Measurements from ENCODE around the gene LAMA1. TPM values are rescaled to one million over a fixed set of nuclear protein-coding genes. Genes with fewer than 3 reads are reported as not detected.
"Not testable (repeated sequence)": the region's sequence is repeated elsewhere in the genome, so short reads cannot be mapped to it uniquely, and the experiment has no call there.

LAMA1 gene
- polyA plus RNA-seq, 3 donors from 2014 or later, result not detected

DNA sequence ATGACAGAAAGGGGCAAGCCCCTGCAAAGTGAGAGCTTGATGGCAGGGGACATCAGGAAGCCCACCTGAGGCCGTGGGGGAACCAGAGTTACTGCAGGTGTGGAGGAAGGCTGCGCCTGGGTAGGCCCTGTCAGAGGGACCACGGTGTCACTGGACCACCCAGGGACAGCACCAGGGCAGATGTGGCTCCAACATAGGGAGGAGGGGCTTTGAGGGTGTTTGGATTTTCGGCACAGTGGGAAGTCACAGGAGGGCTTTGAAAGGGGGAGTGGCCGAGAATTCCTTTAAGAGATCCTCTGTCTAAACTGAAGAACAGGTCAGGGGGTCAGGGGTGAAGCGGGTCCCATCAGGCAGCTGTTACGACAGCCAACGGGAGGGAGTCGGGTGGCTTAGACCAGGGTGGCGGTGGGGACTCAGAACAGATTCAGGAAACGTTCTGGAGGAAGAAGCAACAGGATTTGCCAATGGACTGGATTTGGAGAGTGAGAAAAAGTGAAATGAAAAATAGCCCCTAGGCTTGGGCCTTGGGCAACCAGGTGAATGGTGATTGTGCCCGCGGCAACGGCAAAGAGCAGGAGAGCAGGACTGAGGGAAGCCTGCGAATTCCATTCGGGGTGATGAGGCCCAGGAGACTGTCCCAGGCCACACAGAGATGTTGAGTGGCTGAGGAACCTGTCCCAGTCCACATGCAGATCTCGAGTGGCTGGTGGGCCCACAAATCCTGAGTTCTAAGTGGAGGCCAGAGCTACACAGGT is 166.1 kb downstream of the LAMA1 start:
- no peak for DNase-seq
- Mint-ChIP-seq H3K9me3 (peaks cover 0 to 7% (median 1%) of the 10 kb centered on the region in 6 donors), H3K27ac (no peak overlapping the region), H3K27me3 (ENCODE audit: low read depth in 3 of 3) (peaks cover 2 to 8% (median 2%) of the 10 kb centered on the region in 3 donors), H3K4me1 (no peaks in the 10 kb centered on the region), H3K36me3 (no peaks in the 10 kb centered on the region), H3K4me3 (no peak overlapping the region)

GRCh38 chr18:6950641-6951040 is 167.0 kb downstream of the LAMA1 start:
- Mint-ChIP-seq H3K9me3 (peaks cover 0 to 9% (median 1%) of the 10 kb centered on the region in 6 donors), H3K4me1 (no peaks in the 10 kb centered on the region), H3K4me3 (no peak overlapping the region), H3K27me3 (ENCODE audit: low read depth in 3 of 3) (peaks cover 2 to 8% (median 3%) of the 10 kb centered on the region in 3 donors), H3K27ac (no peak overlapping the region), H3K36me3 (no peaks in the 10 kb centered on the region)
- DNase-seq, result no peak

DNA sequence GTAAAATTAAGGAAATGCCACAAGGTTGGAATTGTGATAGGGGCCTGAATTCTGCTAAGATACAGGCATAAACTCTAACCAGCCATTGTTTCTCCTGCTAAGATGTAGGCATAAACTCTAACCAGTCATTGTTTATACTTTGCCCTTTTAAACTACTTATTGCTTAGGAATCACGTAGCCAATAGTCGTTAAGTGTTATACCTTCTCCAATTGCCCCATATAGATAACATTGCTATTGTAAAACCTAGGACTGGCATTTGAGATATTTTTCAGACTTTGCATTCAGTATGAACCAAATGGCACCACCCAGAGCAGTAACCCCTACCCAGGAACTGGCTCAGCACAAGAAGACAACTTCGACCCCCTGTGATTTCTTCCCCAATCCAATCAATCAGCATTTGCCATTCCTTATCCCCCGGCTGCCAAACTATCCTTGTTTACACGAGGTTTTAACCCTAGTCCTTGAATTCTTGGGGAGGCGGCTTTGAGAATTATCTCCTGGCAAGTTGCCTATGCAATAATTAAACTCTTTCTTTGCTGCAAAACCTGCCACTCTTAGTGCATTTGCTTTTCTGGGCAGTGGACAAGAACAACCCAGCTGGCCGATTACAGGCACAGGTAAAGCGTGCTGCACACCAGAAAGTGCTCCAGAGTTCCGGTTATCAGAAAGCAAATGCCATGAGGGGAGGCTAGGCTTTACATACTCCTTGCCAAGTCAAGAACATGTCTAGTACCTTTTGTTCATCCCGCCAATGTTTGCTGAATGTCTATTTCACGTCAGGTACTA is 167.6 kb downstream of the LAMA1 start:
- Mint-ChIP-seq H3K9me3 (peaks cover 0 to 9% (median 1%) of the 10 kb centered on the region in 6 donors), H3K36me3 (no peaks in the 10 kb centered on the region), H3K4me1 (no peaks in the 10 kb centered on the region), H3K27ac (no peak overlapping the region), H3K27me3 (ENCODE audit: low read depth in 3 of 3) (peaks cover 2 to 8% (median 3%) of the 10 kb centered on the region in 3 donors), H3K4me3 (no peak overlapping the region)
- no peak for DNase-seq

- Mint-ChIP-seq H3K4me3 (no peak overlapping the region), H3K27me3 (ENCODE audit: low read depth in 3 of 3) (peaks cover 2 to 3% (median 3%) of the 10 kb centered on the region in 3 donors), H3K27ac (no peak overlapping the region), H3K36me3 (no peaks in the 10 kb centered on the region), H3K4me1 (no peaks in the 10 kb centered on the region), H3K9me3 (peaks cover 0 to 4% (median 0%) of the 10 kb centered on the region in 6 donors)
- DNase-seq, result no peak
Observed at GRCh38 chr18:6948281-6949055, 169.1 kb downstream of the LAMA1 start.

DNA sequence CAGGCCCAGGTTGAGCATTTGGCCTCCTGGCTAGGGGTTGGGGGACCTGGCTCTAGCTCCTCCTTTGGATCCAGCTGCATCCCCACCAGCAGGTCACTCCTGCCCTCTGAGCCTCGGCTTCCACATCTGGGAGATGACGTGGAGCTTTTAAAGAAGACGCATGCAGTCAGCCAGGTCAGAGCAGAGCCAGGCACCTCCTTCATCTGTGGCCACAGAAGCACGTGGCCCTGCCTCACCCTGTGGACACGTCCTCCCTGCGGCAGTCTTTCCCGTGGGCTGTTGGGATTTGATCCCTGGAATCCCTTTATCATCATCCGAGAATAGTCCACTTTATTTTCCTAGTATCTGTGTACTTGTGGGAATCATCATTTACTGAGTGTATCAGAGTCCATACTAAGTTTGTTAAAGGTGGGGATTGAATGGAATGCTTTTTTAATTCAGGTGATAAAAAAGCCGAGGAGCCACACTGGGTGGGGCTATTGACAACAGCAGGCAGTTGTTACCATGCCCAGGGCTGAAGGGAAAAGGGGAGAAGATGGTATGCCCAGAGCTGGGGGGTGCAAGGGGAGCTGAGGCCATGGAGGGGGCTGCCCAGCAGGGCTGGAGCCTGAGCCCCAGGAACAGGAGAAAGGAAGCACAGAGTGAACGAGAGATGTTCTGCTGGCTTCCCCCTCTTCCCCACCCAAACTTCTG is 170.1 kb downstream of the LAMA1 start:
- no peaks in the 10 kb centered on the region for H3K36me3 Mint-ChIP-seq
- no peaks in the 10 kb centered on the region for H3K4me1 Mint-ChIP-seq
- H3K4me3 Mint-ChIP-seq, result no peak overlapping the region
- peaks cover 2 to 3% (median 3%) of the 10 kb centered on the region in 3 donors for H3K27me3 Mint-ChIP-seq (ENCODE audit: low read depth in 3 of 3)
- DNase-seq, result no peak
- H3K9me3 Mint-ChIP-seq, result peaks cover 0 to 4% (median 0%) of the 10 kb centered on the region in 6 donors
- no peak overlapping the region for H3K27ac Mint-ChIP-seq

- Mint-ChIP-seq H3K27me3 (ENCODE audit: low read depth in 3 of 3) (peaks cover 3 to 5% (median 4%) of the 10 kb centered on the region in 3 donors), H3K27ac (no peak overlapping the region), H3K36me3 (no peaks in the 10 kb centered on the region), H3K9me3 (peaks cover 0 to 5% (median under 1%) of the 10 kb centered on the region in 6 donors), H3K4me1 (no peaks in the 10 kb centered on the region), H3K4me3 (no peak overlapping the region)
- DNase-seq, result no peak
Observed at GRCh38 chr18:6943143-6943542, 174.5 kb downstream of the LAMA1 start.

DNA sequence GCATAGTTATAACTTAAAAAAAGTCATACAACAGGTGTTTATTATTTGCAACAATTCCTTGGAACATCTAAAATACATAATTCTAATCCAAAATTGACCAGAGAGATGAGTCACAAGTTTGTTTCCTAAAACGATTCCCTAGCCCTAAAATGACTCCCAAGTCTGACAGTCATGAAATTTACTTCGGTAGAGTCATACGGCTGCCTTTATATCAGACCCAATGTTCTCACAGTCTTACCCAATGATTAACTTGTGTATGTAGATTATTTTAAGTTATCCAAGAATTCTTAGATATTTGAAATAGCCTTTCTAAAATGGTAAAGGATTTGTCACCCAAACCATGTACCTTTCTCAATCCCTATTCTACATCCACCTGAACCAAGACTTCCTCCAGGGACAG is 174.9 kb downstream of the LAMA1 start:
- Mint-ChIP-seq H3K9me3 (peaks cover 0 to 5% (median under 1%) of the 10 kb centered on the region in 6 donors), H3K4me1 (no peaks in the 10 kb centered on the region), H3K4me3 (no peak overlapping the region), H3K27ac (no peak overlapping the region), H3K36me3 (no peaks in the 10 kb centered on the region), H3K27me3 (ENCODE audit: low read depth in 3 of 3) (peaks cover 3 to 5% (median 4%) of the 10 kb centered on the region in 3 donors)
- DNase-seq, result no peak

- Mint-ChIP-seq H3K27ac (no peak overlapping the region), H3K36me3 (no peaks in the 10 kb centered on the region), H3K4me1 (no peaks in the 10 kb centered on the region), H3K4me3 (no peak overlapping the region), H3K27me3 (ENCODE audit: low read depth in 3 of 3) (peaks cover 3 to 4% (median 3%) of the 10 kb centered on the region in 3 donors), H3K9me3 (peaks cover 0 to 5% (median under 1%) of the 10 kb centered on the region in 6 donors)
- DNase-seq, result no peak
Observed at GRCh38 chr18:6941996-6942395, 175.6 kb downstream of the LAMA1 start.

GRCh38 chr18:6940451-6940850 is 177.1 kb downstream of the LAMA1 start:
- H3K4me1 Mint-ChIP-seq, result no peaks in the 10 kb centered on the region
- H3K9me3 Mint-ChIP-seq, result peaks cover 0 to 5% (median under 1%) of the 10 kb centered on the region in 6 donors
- DNase-seq, result no peak
- peaks cover 1 to 4% (median 3%) of the 10 kb centered on the region in 3 donors for H3K27me3 Mint-ChIP-seq (ENCODE audit: low read depth in 3 of 3)
- H3K4me3 Mint-ChIP-seq, result no peak overlapping the region
- H3K27ac Mint-ChIP-seq, result no peak overlapping the region
- no peaks in the 10 kb centered on the region for H3K36me3 Mint-ChIP-seq

- Mint-ChIP-seq H3K9me3 (peaks cover 0 to 8% (median under 1%) of the 10 kb centered on the region in 6 donors), H3K36me3 (no peaks in the 10 kb centered on the region), H3K4me1 (no peaks in the 10 kb centered on the region), H3K27me3 (ENCODE audit: low read depth in 3 of 3) (peaks cover 1 to 4% (median 3%) of the 10 kb centered on the region in 3 donors), H3K4me3 (no peak overlapping the region), H3K27ac (no peak overlapping the region)
- DNase-seq, result no peak
Observed at GRCh38 chr18:6939972-6940371, 177.6 kb downstream of the LAMA1 start.

DNA sequence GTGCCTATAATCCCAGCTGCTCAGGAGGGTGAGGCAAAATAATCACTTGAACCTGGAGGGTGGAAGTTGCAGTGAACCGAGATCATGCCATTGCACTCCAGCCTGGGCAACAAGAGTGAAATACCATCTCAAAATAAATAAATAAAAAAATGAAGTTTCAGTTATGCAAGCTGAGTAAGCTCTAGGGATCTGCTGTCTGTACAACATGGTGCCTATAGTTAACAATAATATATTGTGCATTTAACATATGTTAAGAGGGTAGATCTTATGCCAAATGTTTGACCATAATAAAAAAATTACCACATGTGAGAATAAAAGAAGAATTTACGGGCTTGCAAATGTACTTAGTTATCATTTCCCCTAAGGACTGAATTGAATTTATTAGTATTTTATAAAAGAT is 179.2 kb downstream of the LAMA1 start:
- not testable (repeated sequence) for H3K4me1 Mint-ChIP-seq; H3K36me3 Mint-ChIP-seq; H3K4me3 Mint-ChIP-seq; H3K27ac Mint-ChIP-seq; H3K27me3 Mint-ChIP-seq (ENCODE audit: low read depth in 3 of 3); DNase-seq; H3K9me3 Mint-ChIP-seq

GRCh38 chr18:6938003-6938402 is 179.6 kb downstream of the LAMA1 start:
- H3K27me3 Mint-ChIP-seq (ENCODE audit: low read depth in 3 of 3), result peaks cover 1 to 4% (median 3%) of the 10 kb centered on the region in 3 donors
- peaks cover 0 to 9% (median under 1%) of the 10 kb centered on the region in 6 donors for H3K9me3 Mint-ChIP-seq
- no peak overlapping the region for H3K27ac Mint-ChIP-seq
- H3K36me3 Mint-ChIP-seq, result no peaks in the 10 kb centered on the region
- H3K4me1 Mint-ChIP-seq, result no peaks in the 10 kb centered on the region
- no peak for DNase-seq
- H3K4me3 Mint-ChIP-seq, result no peak overlapping the region

DNA sequence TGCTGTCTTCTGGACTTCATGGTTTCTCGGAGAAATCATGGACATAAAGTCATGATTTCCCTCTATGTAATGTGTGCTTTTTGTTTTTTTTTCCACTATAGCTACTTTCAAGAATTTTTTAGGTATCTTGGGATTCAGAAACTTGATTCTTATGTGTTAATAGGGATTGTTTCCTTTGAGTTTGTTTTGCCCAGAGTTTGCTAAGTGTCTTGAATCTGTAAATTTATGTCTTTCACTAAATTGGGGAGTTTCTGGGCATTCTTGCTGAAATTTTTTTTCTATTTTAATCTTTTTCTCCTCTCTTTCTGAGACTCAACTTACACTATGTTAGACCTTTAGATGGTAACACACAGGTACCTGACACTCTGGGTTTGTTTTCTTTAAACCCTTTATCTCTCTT is 182.7 kb downstream of the LAMA1 start:
- DNase-seq, result no peak
- H3K4me1 Mint-ChIP-seq, result no peaks in the 10 kb centered on the region

More for the DNA sequence above, 182.7 kb downstream of the LAMA1 start:
- H3K27me3 Mint-ChIP-seq (ENCODE audit: low read depth in 3 of 3), result peaks cover 0 to 2% (median 1%) of the 10 kb centered on the region in 3 donors
- no peaks in the 10 kb centered on the region for H3K36me3 Mint-ChIP-seq
- H3K9me3 Mint-ChIP-seq, result peaks cover 0 to 9% (median 0%) of the 10 kb centered on the region in 6 donors
- no peak overlapping the region for H3K4me3 Mint-ChIP-seq
- H3K27ac Mint-ChIP-seq, result no peak overlapping the region
